IMR-90 (cell line): ENCODE results near the gene SLC4A2. TPM values are rescaled to one million over a fixed set of nuclear protein-coding genes. Genes with fewer than 3 reads are reported as not detected.

Experiments used
- ATAC-seq: fragments of 200-7000 bp; cut with Tn5 transposase; 2 replicates; pipeline ENCODE4 v1.9.1; 2020; ENCODE audit warnings: low read depth, mild to moderate bottlenecking, moderate library complexity
- BruUV-seq: library from RNA; stranded (reverse); fragments of 400-500 nt; replicated peaks from 2 replicates; lab custom pipeline; 2021; lab: Mats Ljungman, UMichigan
- CTCF ChIA-PET: fragments of 300-600 bp; formaldehyde crosslinking; extraction: SDS; loops from one replicate; lab custom pipeline; 2021; ENCODE audit warnings: antibody characterized with exemption; lab: Yijun Ruan, JAX
- POLR2A ChIA-PET: fragments of 300-600 bp; sonication (Branson Sonifier 250); formaldehyde crosslinking; loops from one replicate; lab custom pipeline; 2022; ENCODE audit warnings: antibody characterized with exemption; ENCODE audit not compliant: unreplicated experiment; lab: Charles Lee
- DNase-seq: peaks from one replicate; pipeline ENCODE4 v3.0.0; 2013
- H2AFZ ChIP-seq: replicated peaks from 2 replicates; pipeline ENCODE3; 2013; ENCODE audit warnings: low read length, mild to moderate bottlenecking; ENCODE audit not compliant: poor library complexity
- H2AK5ac ChIP-seq: 2 replicates; pipeline ENCODE4 v1.6.1; 2013; ENCODE audit warnings: low read depth, low read length, inconsistent platforms
- H2AK9ac ChIP-seq: replicated peaks from 2 replicates; pipeline ENCODE3; 2013; ENCODE audit warnings: mild to moderate bottlenecking, low read depth, low read length, moderate library complexity; ENCODE audit not compliant: poor library complexity
- H2BK120ac ChIP-seq: 2 replicates; pipeline ENCODE4 v1.6.1; 2013; ENCODE audit warnings: low read depth, low read length, inconsistent platforms
- H2BK15ac ChIP-seq: 3 replicates; pipeline ENCODE4 v1.6.1; 2013; ENCODE audit warnings: low read depth, low read length, inconsistent platforms
- H2BK20ac ChIP-seq: 2 replicates; pipeline ENCODE4 v1.6.1; 2013; ENCODE audit warnings: low read depth, mild to moderate bottlenecking, inconsistent platforms, low read length, moderate library complexity
- H2BK5ac ChIP-seq: 2 replicates; pipeline ENCODE4 v1.6.1; 2013; ENCODE audit warnings: mild to moderate bottlenecking, low read depth, low read length, inconsistent platforms; ENCODE audit not compliant: poor library complexity, severe bottlenecking
- H3K14ac ChIP-seq: replicated peaks from 2 replicates; pipeline ENCODE4 v1.6.1; 2013; ENCODE audit warnings: low read depth, low read length, inconsistent platforms
- H3K18ac ChIP-seq: 2 replicates; pipeline ENCODE4 v1.6.1; 2013; ENCODE audit warnings: low read depth, low read length, control low read depth
- H3K23ac ChIP-seq: 2 replicates; pipeline ENCODE4 v1.6.1; 2013; ENCODE audit warnings: low read depth, low read length, inconsistent platforms
- H3K27ac ChIP-seq: 2 replicates; pipeline ENCODE4 v1.5.1; 2013; ENCODE audit warnings: mild to moderate bottlenecking, control low read depth, low read length; ENCODE audit not compliant: insufficient read depth
- H3K27me3 ChIP-seq: 2 replicates; pipeline ENCODE4 v1.6.1; 2013; ENCODE audit warnings: low read length; ENCODE audit not compliant: control insufficient read depth, insufficient read depth
- H3K36me3 ChIP-seq: 2 replicates; pipeline ENCODE4 v1.6.1; 2013; ENCODE audit warnings: low read length, mixed read lengths; ENCODE audit not compliant: control insufficient read depth, insufficient read depth
- H3K4ac ChIP-seq: 2 replicates; pipeline ENCODE4 v1.6.1; 2013; ENCODE audit warnings: low read depth, low read length, inconsistent platforms
- H3K4me1 ChIP-seq: 2 replicates; pipeline ENCODE4 v1.6.1; 2013; ENCODE audit warnings: low read length, mixed read lengths; ENCODE audit not compliant: control insufficient read depth, insufficient read depth
- H3K4me2 ChIP-seq: 2 replicates; pipeline ENCODE4 v1.6.1; 2013; ENCODE audit warnings: low read depth, mild to moderate bottlenecking, control low read depth, low read length, moderate library complexity
- H3K4me3 ChIP-seq: 2 replicates; pipeline ENCODE4 v1.5.1; 2013; ENCODE audit warnings: low read depth, mild to moderate bottlenecking, control low read depth, low read length, moderate library complexity; ENCODE audit not compliant: insufficient read depth
- H3K56ac ChIP-seq: 2 replicates; pipeline ENCODE4 v1.6.1; 2013; ENCODE audit warnings: low read length, inconsistent platforms; ENCODE audit not compliant: insufficient read depth; ENCODE audit errors: extremely low read depth
- H3K79me1 ChIP-seq, 2 experiments: 2 replicates each; pipeline ENCODE4 v1.6.1; 2013; ENCODE audit warnings: low read length in 2 of 2, inconsistent platforms in 1 of 2, low read depth in 1 of 2
- H3K9ac ChIP-seq: 2 replicates; pipeline ENCODE4 v1.6.1; 2013; ENCODE audit warnings: low read depth, low read length, control low read depth
- H3K9me1 ChIP-seq: 2 replicates; pipeline ENCODE4 v1.6.1; 2013; ENCODE audit warnings: low read length, inconsistent platforms; ENCODE audit not compliant: insufficient read depth
- H3K9me3 ChIP-seq: 2 replicates; pipeline ENCODE4 v1.6.1; 2013; ENCODE audit warnings: low read length; ENCODE audit not compliant: control insufficient read depth, insufficient read depth
- H4K20me1 ChIP-seq: 2 replicates; pipeline ENCODE4 v1.6.1; 2013; ENCODE audit warnings: low read length, inconsistent platforms; ENCODE audit not compliant: insufficient read depth
- H4K5ac ChIP-seq: 2 replicates; pipeline ENCODE4 v1.6.1; 2013; ENCODE audit warnings: mild to moderate bottlenecking, low read depth, low read length, control low read depth
- H4K8ac ChIP-seq, 2 experiments: 2 replicates each; pipeline ENCODE4 v1.6.1; 2013; ENCODE audit warnings: low read depth in 2 of 2, low read length in 2 of 2, control low read depth in 1 of 2, inconsistent platforms in 1 of 2
- H4K91ac ChIP-seq: 2 replicates; pipeline ENCODE4 v1.6.1; 2013; ENCODE audit warnings: low read depth, low read length, inconsistent platforms; ENCODE audit not compliant: insufficient read depth
- BHLHE40 ChIP-seq: fragments of 150-350 bp; IDR thresholded peaks from 2 replicates; pipeline ENCODE4 v1.6.1; 2016; ENCODE audit warnings: mild to moderate bottlenecking, low read depth, low read length
- CEBPB ChIP-seq: IDR thresholded peaks from 2 replicates; pipeline ENCODE4 v1.6.1; 2012; ENCODE audit warnings: low read depth, low read length, improper control_type of control experiment
- FOS ChIP-seq: fragments of 150-350 bp; IDR thresholded peaks from 2 replicates; pipeline ENCODE4 v1.6.1; 2016; ENCODE audit warnings: low read depth, low read length
- MAZ ChIP-seq: IDR thresholded peaks from 2 replicates; pipeline ENCODE4 v1.6.1; 2012; ENCODE audit warnings: low read depth, mild to moderate bottlenecking, low read length, improper control_type of control experiment, moderate library complexity, borderline replicate concordance
- MXI1 ChIP-seq: IDR thresholded peaks from 2 replicates; pipeline ENCODE4 v1.6.1; 2012; ENCODE audit warnings: low read depth, mild to moderate bottlenecking, low read length, moderate library complexity, borderline replicate concordance
- NFE2L2 ChIP-seq: fragments of 150-350 bp; IDR thresholded peaks from 2 replicates; pipeline ENCODE4 v1.6.1; 2016; ENCODE audit warnings: low read depth, mild to moderate bottlenecking, low read length
- POLR2A ChIP-seq: IDR thresholded peaks from 2 replicates; pipeline ENCODE4 v1.6.1; 2012; ENCODE audit warnings: mild to moderate bottlenecking, low read depth, low read length
- RAD21 ChIP-seq: IDR thresholded peaks from 2 replicates; pipeline ENCODE4 v1.6.1; 2012; ENCODE audit warnings: low read length, improper control_type of control experiment
- SMC3 ChIP-seq: fragments of 150-350 bp; IDR thresholded peaks from 2 replicates; pipeline ENCODE4 v1.6.1; 2016; ENCODE audit warnings: low read depth, mild to moderate bottlenecking, antibody characterized with exemption, low read length, moderate library complexity
- WGBS, 2 experiments: methylation state at CpG; one replicate each; pipeline versions ENCODE4 v1.1.5 to v1.1.7; 2013; ENCODE audit warnings: missing lambda C conversion rate in 2 of 2; ENCODE audit not compliant: insufficient read length in 1 of 2; ENCODE audit errors: extremely low coverage in 2 of 2; 5-methylcytosine and 5-hydroxymethylcytosine counted together
- dilution Hi-C: fragments of 300-500 bp; cut with HindIII; formaldehyde crosslinking; loops from one replicate; pipeline ENCODE4 v1.14.3; 2018; ENCODE audit warnings: low sequenced_read_pairs; ENCODE audit not compliant: unreplicated experiment
- in situ Hi-C: fragments of 300-500 bp; cut with MboI; formaldehyde crosslinking; loops from 3 replicates; pipeline ENCODE4 v1.14.3; 2019; ENCODE audit warnings: low sequenced_read_pairs, inconsistent platforms, mixed read lengths
- intact Hi-C: fragments of 100-400 bp; cut with micrococcal nuclease; formaldehyde crosslinking; loops from 2 replicates; pipeline ENCODE4 v1.10.0; 2022
- polyA plus RNA-seq, 3 experiments: library from polyadenylated mRNA; depleted of rRNA; stranded (reverse); fragments of >200 nt; gene quantifications; 2 replicates each; pipeline ENCODE4 v1.2.3, GENCODE V29; 2012; ENCODE audit warnings: low replicate concordance in 1 of 3
- total RNA-seq: library from RNA; depleted of rRNA; stranded (reverse); fragments of >200 nt; gene quantifications from 2 replicates; pipeline ENCODE4 v1.2.3, GENCODE V29; 2012
- TF ChIP-seq, protein P1 (sequence below): conservative IDR thresholded peaks from 2 replicates; pipeline ENCODE4 v1.5.1; 2012; ENCODE audit warnings: mild to moderate bottlenecking, low read depth, low read length, improper control_type of control experiment
- TF ChIP-seq, protein P2 (sequence below): fragments of 150-350 bp; IDR thresholded peaks from 2 replicates; pipeline ENCODE4 v1.6.1; 2016; ENCODE audit warnings: low read depth, mild to moderate bottlenecking, low read length, moderate library complexity, borderline replicate concordance

SLC4A2 gene
- total and polyA plus RNA-seq, 2 of the 4 experiments (the other 2 are of a cell fraction) = 29.6 to 91.0 TPM

DNA sequence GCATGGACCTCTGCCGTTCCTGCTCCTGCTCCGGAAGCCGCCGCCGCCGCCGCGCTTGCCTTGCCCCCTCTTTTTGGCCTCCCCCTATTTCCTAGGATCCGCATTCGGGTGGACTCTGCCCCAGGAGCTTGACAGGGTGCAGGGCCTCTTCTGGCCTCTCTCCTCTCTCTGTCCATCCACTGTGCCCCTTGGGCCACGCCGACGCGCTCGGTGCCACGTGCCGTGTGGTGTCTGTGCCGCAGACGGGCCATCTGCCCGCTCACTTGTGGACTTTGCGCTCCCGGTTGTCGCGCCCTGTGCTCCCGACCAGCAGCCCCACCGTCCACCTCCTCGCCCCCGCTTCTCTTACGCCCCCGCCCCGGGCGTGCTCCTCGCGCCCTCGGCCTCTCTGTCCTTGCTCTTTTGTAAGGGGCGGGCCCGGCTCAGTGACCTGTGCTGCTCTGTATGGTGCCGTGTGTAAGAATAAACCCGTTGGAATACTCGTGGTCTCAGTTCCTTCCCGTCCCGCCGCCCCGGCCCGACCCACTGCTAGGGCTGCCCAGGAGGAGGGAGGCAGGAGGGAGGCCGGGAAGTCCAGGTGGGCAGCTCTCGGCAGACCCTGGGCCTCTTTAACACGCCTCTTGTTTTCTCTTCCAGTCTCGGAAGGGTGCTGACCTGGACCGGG is 63.9 kb downstream of the SLC4A2 start:
- Histone ChIP-seq H3K9me1 (no peaks in the 10 kb centered on the region), H4K5ac (no peak overlapping the region), H3K27ac (no peak overlapping the region), H3K4me3 (no peak overlapping the region), H3K18ac (no peak overlapping the region), H3K4ac (no peak overlapping the region), H3K23ac (no peak overlapping the region), H3K56ac (no peak overlapping the region), H2AK5ac (no peak overlapping the region), H3K36me3 (peaks cover 68% of the 10 kb centered on the region), H3K9ac (no peak overlapping the region), H2BK120ac (no peak overlapping the region), H4K91ac (no peak overlapping the region), H3K9me3 (no peaks in the 10 kb centered on the region), H3K14ac (no peak overlapping the region), H2AFZ (peak overlapping the region; percentile 3), H3K27me3 (no peaks in the 10 kb centered on the region), H2BK15ac (no peak overlapping the region), H2AK9ac (no peak overlapping the region), H3K79me1 (peaks cover 8 to 33% of the 10 kb centered on the region in 2 experiments), H4K8ac (no peak overlapping the region), H3K4me2 (no peak overlapping the region), H4K20me1 (peaks cover 36% of the 10 kb centered on the region), H2BK20ac (no peak overlapping the region), H3K4me1 (no peaks in the 10 kb centered on the region), H2BK5ac (no peak overlapping the region)
- DNase-seq (no peak), ATAC-seq (no peak)
- no peak for TF ChIP-seq RAD21
- TF ChIP-seq CEBPB = no peak
- no peak for TF ChIP-seq POLR2A
- TF ChIP-seq, protein P1, sequence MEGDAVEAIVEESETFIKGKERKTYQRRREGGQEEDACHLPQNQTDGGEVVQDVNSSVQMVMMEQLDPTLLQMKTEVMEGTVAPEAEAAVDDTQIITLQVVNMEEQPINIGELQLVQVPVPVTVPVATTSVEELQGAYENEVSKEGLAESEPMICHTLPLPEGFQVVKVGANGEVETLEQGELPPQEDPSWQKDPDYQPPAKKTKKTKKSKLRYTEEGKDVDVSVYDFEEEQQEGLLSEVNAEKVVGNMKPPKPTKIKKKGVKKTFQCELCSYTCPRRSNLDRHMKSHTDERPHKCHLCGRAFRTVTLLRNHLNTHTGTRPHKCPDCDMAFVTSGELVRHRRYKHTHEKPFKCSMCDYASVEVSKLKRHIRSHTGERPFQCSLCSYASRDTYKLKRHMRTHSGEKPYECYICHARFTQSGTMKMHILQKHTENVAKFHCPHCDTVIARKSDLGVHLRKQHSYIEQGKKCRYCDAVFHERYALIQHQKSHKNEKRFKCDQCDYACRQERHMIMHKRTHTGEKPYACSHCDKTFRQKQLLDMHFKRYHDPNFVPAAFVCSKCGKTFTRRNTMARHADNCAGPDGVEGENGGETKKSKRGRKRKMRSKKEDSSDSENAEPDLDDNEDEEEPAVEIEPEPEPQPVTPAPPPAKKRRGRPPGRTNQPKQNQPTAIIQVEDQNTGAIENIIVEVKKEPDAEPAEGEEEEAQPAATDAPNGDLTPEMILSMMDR = no peak
- no peak for TF ChIP-seq SMC3
- TF ChIP-seq BHLHE40 = no peak
- no peak for TF ChIP-seq NFE2L2
- TF ChIP-seq FOS = no peak
- TF ChIP-seq, protein P2, sequence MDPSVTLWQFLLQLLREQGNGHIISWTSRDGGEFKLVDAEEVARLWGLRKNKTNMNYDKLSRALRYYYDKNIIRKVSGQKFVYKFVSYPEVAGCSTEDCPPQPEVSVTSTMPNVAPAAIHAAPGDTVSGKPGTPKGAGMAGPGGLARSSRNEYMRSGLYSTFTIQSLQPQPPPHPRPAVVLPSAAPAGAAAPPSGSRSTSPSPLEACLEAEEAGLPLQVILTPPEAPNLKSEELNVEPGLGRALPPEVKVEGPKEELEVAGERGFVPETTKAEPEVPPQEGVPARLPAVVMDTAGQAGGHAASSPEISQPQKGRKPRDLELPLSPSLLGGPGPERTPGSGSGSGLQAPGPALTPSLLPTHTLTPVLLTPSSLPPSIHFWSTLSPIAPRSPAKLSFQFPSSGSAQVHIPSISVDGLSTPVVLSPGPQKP = no peak
- TF ChIP-seq MXI1 = no peak
- TF ChIP-seq MAZ = no peak
- POLR2A ChIA-PET = no interaction called here
- CTCF ChIA-PET = interaction anchor here (1.0 kb wide), 4 partner anchors 8 to 120 kb away, joined by 3 to 11 read pairs (median 5); no protein-coding TSS in a partner anchor
- 92% methylated on average over 42 of the region's 50 CpGs; no CpG with 5 or more reads in 1 of the 2 experiments for WGBS, 2 experiments
- intact Hi-C loops = loop anchor here (5.0 kb wide), 1 partner anchor 179 kb away; no protein-coding TSS in a partner anchor
- dilution Hi-C loops = no loop called here
- in situ Hi-C loops = loop anchor here (10.0 to 25.0 kb wide), 2 partner anchors 182 to 336 kb away; no protein-coding TSS in a partner anchor
- no TSS peak for BruUV-seq
